Duodenal mucosa (tissue), 2 donors: ENCODE data around the gene ENPP7.
A peak's percentile ranks its signal among the peaks of the same experiment; 100 is the strongest.

ENCODE experiments used
- H3K27ac ChIP-seq: one replicate; pipeline ENCODE4 v1.7.0; 2013; ENCODE audit warnings: low read depth, low read length
- H3K27me3 ChIP-seq, 2 donors: one replicate each; pipeline ENCODE4 v1.7.0; 2013; ENCODE audit warnings: low read length in 2 of 2, control low read depth in 1 of 2; ENCODE audit not compliant: insufficient read depth in 2 of 2, control insufficient read depth in 1 of 2
- H3K36me3 ChIP-seq, 2 donors: one replicate each; pipeline ENCODE4 v1.7.0; 2013; ENCODE audit warnings: low read length in 2 of 2, control low read depth in 1 of 2; ENCODE audit not compliant: insufficient read depth in 2 of 2, control insufficient read depth in 1 of 2
- H3K4me1 ChIP-seq, 2 donors: one replicate each; pipeline ENCODE4 v1.7.0; 2013; ENCODE audit warnings: low read length in 2 of 2, control low read depth in 1 of 2; ENCODE audit not compliant: insufficient read depth in 2 of 2, control insufficient read depth in 1 of 2
- H3K4me3 ChIP-seq, 2 donors: one replicate each; pipeline ENCODE4 v1.7.0; 2013; ENCODE audit warnings: low read length in 2 of 2, low read depth in 1 of 2
- H3K9ac ChIP-seq, 2 donors: one replicate each; pipeline ENCODE4 v1.7.0; 2013; ENCODE audit warnings: low read length in 2 of 2, low read depth in 1 of 2
- H3K9me3 ChIP-seq, 2 donors: one replicate each; pipeline ENCODE4 v1.7.0; 2013; ENCODE audit warnings: low read length in 2 of 2, control low read depth in 1 of 2; ENCODE audit not compliant: control insufficient read depth in 1 of 2

Gene ENPP7

GRCh38 chr17:79730769-79731483, at the start of gene ENPP7:
ENPP7 (plus strand) TSS chr17:79730943; CDS start chr17:79731140, 197 bp downstream.
- no peaks in the 10 kb centered on the region for H3K9me3 ChIP-seq
- peak within 1 kb of the TSS in 1 of 2 donors; percentile 12 for H3K9ac ChIP-seq
- no peaks in the 10 kb centered on the region for H3K36me3 ChIP-seq
- H3K4me1 ChIP-seq, result peaks cover 21 to 45% of the 10 kb centered on the region in 2 donors
- peak within 1 kb of the TSS in 1 of 2 donors; percentile 36 for H3K4me3 ChIP-seq
- H3K27ac ChIP-seq, result no peak within 1 kb of the TSS
- H3K27me3 ChIP-seq, result no peaks in the 10 kb centered on the region

GRCh38 chr17:79681101-79681621, 49.6 kb upstream of the ENPP7 start:
- H3K27ac ChIP-seq, result no peak overlapping the region
- H3K4me1 ChIP-seq, result no peaks in the 10 kb centered on the region
- H3K36me3 ChIP-seq, result no peaks in the 10 kb centered on the region
- no peaks in the 10 kb centered on the region for H3K9me3 ChIP-seq
- H3K9ac ChIP-seq, result no peak overlapping the region
- H3K4me3 ChIP-seq, result no peak overlapping the region
- H3K27me3 ChIP-seq, result peaks cover 15 to 16% of the 10 kb centered on the region in 2 donors

- Histone ChIP-seq H3K9ac (no peak overlapping the region), H3K9me3 (no peaks in the 10 kb centered on the region), H3K27me3 (peaks cover 15 to 16% of the 10 kb centered on the region in 2 donors), H3K36me3 (no peaks in the 10 kb centered on the region), H3K27ac (no peak overlapping the region), H3K4me1 (no peaks in the 10 kb centered on the region), H3K4me3 (no peak overlapping the region)
Measured at GRCh38 chr17:79681628-79682261, 49.0 kb upstream of the ENPP7 start.

- H3K4me3 ChIP-seq, result no peak overlapping the region
- no peaks in the 10 kb centered on the region for H3K36me3 ChIP-seq
- no peak overlapping the region for H3K27ac ChIP-seq
- no peak overlapping the region for H3K9ac ChIP-seq
- H3K27me3 ChIP-seq, result peaks cover 15 to 16% of the 10 kb centered on the region in 2 donors
- no peaks in the 10 kb centered on the region for H3K9me3 ChIP-seq
- no peaks in the 10 kb centered on the region for H3K4me1 ChIP-seq
Measured at GRCh38 chr17:79683365-79683764, 47.4 kb upstream of the ENPP7 start.

- no peak overlapping the region for H3K9ac ChIP-seq
Measured at GRCh38 chr17:79684132-79684985, 46.4 kb upstream of the ENPP7 start.

GRCh38 chr17:79685121-79685520, 45.6 kb upstream of the ENPP7 start:
- H3K4me1 ChIP-seq, result no peaks in the 10 kb centered on the region
- no peaks in the 10 kb centered on the region for H3K9me3 ChIP-seq
- H3K36me3 ChIP-seq, result no peaks in the 10 kb centered on the region
- no peak overlapping the region for H3K4me3 ChIP-seq
- no peak overlapping the region for H3K27ac ChIP-seq
- H3K27me3 ChIP-seq, result peaks cover 15 to 16% of the 10 kb centered on the region in 2 donors
- no peak overlapping the region for H3K9ac ChIP-seq

More at GRCh38 chr17:79684132-79684985, 46.4 kb upstream of the ENPP7 start:
- H3K4me1 ChIP-seq, result no peaks in the 10 kb centered on the region
- no peak overlapping the region for H3K27ac ChIP-seq
- H3K4me3 ChIP-seq, result no peak overlapping the region
- no peaks in the 10 kb centered on the region for H3K36me3 ChIP-seq
- H3K27me3 ChIP-seq, result peaks cover 15 to 16% of the 10 kb centered on the region in 2 donors
- H3K9me3 ChIP-seq, result no peaks in the 10 kb centered on the region

GRCh38 chr17:79686476-79686875, 44.3 kb upstream of the ENPP7 start:
- no peaks in the 10 kb centered on the region for H3K4me1 ChIP-seq
- H3K27me3 ChIP-seq, result peaks cover 15 to 20% of the 10 kb centered on the region in 2 donors
- no peak overlapping the region for H3K27ac ChIP-seq
- H3K9ac ChIP-seq, result no peak overlapping the region
- H3K4me3 ChIP-seq, result no peak overlapping the region
- no peaks in the 10 kb centered on the region for H3K9me3 ChIP-seq
- H3K36me3 ChIP-seq, result no peaks in the 10 kb centered on the region

- no peak overlapping the region for H3K27ac ChIP-seq
- H3K4me1 ChIP-seq, result peaks cover 0 to under 1% of the 10 kb centered on the region in 2 donors
- no peaks in the 10 kb centered on the region for H3K9me3 ChIP-seq
- peaks cover 3 to 14% of the 10 kb centered on the region in 2 donors for H3K27me3 ChIP-seq
- no peak overlapping the region for H3K9ac ChIP-seq
- no peaks in the 10 kb centered on the region for H3K36me3 ChIP-seq
- no peak overlapping the region for H3K4me3 ChIP-seq
Measured at GRCh38 chr17:79690466-79690865, 40.3 kb upstream of the ENPP7 start.

GRCh38 chr17:79690988-79691836, 39.5 kb upstream of the ENPP7 start:
- Histone ChIP-seq H3K4me3 (no peak overlapping the region), H3K9ac (no peak overlapping the region), H3K4me1 (peaks cover 0 to 8% of the 10 kb centered on the region in 2 donors), H3K27me3 (peaks cover 2 to 8% of the 10 kb centered on the region in 2 donors), H3K9me3 (no peaks in the 10 kb centered on the region), H3K27ac (no peak overlapping the region), H3K36me3 (no peaks in the 10 kb centered on the region)
